Measurements from ENCODE around the gene CCHCR1.

DNA sequence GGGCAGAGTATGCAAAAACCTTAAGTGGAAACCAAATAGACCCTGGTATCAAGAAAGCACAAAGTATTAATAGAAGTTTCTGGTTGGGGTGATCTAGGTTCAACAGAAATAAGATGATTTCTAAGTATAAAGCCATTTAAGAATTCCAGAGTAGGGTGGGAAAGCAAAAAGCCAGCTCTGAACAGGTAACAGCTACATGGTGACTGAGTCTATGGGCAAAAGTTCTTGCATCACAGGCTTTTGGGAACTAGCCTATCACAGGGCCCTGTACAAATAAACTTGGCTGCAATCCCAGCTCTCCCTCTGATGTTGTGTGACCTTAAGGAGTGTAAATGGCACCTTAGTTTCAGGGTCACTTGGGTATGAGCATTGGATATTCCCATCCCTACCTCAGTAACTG lies 6.3 kb upstream of the CCHCR1 start:
- TF ChIP-seq POLR2AphosphoS5 (IDR thresholded peaks at IDR 0.05): no peak
- TF ChIP-seq, protein P1, sequence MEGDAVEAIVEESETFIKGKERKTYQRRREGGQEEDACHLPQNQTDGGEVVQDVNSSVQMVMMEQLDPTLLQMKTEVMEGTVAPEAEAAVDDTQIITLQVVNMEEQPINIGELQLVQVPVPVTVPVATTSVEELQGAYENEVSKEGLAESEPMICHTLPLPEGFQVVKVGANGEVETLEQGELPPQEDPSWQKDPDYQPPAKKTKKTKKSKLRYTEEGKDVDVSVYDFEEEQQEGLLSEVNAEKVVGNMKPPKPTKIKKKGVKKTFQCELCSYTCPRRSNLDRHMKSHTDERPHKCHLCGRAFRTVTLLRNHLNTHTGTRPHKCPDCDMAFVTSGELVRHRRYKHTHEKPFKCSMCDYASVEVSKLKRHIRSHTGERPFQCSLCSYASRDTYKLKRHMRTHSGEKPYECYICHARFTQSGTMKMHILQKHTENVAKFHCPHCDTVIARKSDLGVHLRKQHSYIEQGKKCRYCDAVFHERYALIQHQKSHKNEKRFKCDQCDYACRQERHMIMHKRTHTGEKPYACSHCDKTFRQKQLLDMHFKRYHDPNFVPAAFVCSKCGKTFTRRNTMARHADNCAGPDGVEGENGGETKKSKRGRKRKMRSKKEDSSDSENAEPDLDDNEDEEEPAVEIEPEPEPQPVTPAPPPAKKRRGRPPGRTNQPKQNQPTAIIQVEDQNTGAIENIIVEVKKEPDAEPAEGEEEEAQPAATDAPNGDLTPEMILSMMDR (IDR thresholded peaks at IDR 0.05): no peak
- no peak for TF ChIP-seq POLR2A (IDR thresholded peaks at IDR 0.05)
